Measurements from ENCODE around the gene HOXA7. TPM values are rescaled to one million over a fixed set of nuclear protein-coding genes. Genes with fewer than 3 reads are reported as not detected.

The HOXA7 gene
- total RNA-seq, 1 experiment from 2014 or later, result 2.0 TPM

- no peak for DNase-seq (ENCODE audit: low spot score)
Observed at GRCh38 chr7:27119412-27119911, 37.0 kb downstream of the HOXA7 start.

DNA sequence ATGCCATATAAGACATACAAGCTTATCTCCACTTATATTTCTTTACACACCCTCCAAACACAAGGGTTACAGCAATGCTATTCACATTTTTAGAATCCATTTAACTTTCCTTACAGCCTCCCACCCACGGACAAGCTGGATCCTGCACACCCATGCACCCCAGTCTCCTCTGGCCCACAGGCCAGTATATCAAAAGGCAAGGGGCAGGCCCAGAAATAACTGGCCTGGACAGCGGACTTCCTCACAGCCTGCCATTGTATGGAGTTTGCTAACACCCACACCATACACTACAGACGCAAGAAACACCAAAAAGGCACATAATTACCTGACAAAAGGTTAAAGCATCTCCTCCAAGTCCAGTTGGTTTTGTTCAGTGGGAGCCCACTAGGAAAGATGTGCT lies 37.9 kb downstream of the HOXA7 start:
- no peak for DNase-seq (ENCODE audit: low spot score)

DNA sequence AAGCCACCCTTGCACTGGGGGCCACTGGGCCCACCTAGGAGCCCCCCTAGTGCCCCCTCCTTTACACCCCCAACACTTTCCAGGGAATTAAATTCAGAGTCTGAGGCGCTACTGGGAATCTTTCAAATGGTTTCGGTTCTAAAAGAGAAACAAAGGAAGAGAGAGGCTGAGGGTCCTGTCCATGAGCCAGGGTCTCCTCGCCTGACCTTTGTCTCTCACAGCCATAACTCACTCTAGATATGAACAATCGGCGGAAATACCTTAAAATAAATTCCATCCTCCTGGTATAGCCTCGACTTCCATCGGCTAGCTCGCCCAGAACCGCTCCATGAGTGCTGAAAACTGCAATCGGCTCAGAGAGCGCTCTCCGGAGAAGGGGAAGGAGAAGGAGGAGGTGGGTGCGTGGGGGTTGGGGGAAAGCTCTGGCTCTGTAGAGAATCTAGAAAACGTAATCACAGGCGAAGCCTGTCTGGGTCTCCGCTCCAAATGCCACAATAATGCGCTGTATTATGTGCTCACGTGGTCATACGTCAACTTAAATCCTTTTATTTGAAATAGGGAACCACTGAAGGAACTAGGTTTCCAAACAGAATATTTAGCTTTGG lies 38.5 kb downstream of the HOXA7 start:
- DNase-seq (ENCODE audit: low spot score), result no peak

DNA sequence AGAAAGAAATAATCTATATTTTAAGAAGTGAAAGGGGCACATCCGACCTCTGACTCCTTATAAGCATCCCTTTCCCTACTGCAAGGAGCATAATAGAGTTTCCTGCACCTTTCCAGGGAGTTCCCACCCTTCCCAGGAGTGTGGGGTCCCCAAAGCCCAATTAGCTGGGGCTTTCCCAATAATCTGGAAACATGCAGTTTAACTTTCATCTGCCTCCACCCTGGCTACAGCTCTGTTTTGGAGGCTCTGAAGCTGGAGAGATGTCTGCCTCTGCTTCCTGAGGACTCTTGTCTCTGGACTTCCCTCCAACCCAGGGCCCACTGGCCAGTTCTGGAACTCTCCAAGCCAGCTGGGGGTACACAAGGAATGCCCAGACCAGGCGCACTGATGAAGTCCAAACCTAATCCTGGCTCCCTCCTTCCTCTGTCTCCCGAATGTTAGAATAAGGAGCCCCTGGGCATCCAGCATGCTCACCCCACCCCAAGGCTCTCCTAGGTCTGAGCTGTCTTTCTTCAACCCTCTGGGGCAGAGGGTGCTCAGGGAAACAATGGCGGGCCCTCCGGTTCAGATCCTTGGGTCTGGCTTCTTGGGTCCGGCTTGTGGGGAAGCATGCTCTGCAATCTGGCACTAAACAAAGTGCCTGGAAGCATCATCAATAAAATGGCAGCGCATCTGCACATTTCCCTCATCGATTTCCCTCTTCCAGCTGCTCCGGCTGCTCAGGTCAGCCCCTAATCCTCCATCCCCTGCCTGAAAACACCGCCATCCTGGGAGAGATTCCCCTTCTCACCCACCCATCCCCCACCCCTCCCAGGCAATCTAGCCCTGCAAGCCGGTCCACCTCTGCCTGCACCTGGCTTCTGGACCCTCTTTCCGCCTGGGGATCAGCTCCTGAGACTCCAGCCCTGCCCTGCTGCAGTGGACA lies 39.3 kb downstream of the HOXA7 start:
- no peak for DNase-seq (ENCODE audit: low spot score)

GRCh38 chr7:27116031-27116961 lies 40.2 kb downstream of the HOXA7 start:
- DNase-seq (ENCODE audit: low spot score), result no peak

DNA sequence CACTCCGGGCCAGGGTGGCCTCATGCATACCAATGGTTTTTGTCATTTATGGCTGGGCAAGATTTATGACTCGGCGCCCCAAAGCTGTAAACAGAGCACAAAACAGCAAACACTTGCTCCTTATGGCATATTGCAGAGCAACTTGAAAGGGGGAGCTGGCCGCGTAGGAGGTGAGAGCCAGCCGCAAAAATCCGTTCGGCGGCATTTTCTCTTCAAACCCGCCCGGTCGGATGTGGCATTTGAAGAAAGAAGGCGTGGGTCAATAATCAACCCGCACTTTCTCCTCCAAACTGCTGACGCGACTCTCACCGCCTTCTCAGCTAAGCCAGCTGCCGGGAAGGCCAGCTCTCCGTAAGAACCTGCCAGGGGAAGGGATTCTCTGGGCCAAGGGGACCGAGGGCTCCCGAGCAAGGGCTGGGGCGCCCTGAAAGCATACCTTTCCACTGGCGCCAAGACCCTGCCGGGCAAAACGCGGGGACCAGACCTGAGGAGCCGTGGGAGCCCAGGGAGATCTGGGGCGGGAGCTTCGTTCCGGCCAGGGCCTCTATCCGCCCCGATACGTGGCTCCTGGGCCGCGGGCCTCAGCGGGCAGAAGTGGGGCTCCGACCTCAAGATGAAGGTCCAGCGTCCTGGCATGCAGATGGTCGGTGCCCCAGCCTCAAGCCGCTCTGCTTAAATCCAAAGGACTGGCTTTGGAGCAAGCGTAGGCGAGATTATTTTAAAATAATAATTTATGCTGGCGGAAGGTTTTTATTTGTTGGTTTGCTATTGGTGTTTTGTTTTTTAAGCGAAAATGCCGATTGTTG lies 41.1 kb downstream of the HOXA7 start:
- peak; percentile 97 for DNase-seq (ENCODE audit: low spot score)

DNA sequence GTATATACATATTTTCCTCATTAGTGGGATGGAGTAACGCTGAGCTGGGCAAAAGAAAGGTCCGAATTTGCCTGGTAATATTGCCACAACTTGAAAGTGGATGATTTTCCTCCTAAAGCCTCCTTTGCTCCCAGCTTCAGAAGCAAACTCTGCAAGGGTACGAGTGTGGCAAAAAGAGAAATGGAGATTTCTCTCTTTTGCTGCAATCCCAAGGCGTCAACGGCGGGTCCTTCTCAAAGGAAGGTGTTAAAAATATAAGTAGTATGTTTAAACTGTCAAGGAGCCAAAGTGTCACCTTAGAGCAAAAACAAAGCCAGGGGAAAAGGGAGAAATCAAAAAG lies 41.6 kb downstream of the HOXA7 start:
- no peak for DNase-seq (ENCODE audit: low spot score)

GRCh38 chr7:27113991-27114769 lies 42.3 kb downstream of the HOXA7 start:
- DNase-seq (ENCODE audit: low spot score), result peak; percentile 81

GRCh38 chr7:27112955-27113949 lies 43.2 kb downstream of the HOXA7 start:
- peak; percentile 94 for DNase-seq (ENCODE audit: low spot score)

DNA sequence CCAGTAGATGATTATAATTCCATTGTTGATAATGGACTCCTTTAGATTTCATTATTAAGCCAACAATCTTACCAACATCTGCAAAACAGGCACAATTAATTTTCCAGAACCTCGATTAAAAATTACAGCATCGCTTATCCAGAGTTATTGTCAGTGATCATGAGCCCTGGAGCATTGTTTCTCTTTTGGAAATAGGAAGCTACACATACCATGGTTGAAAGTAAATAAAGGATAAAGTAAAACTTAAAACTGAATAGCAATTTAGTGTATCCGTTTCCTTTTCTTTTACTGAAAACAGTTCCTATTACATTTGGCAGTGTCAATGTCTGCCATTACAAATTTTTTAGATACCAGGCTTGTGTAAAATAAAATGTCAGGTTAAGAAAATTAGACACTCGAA lies 44.1 kb downstream of the HOXA7 start:
- DNase-seq (ENCODE audit: low spot score), result no peak

DNA sequence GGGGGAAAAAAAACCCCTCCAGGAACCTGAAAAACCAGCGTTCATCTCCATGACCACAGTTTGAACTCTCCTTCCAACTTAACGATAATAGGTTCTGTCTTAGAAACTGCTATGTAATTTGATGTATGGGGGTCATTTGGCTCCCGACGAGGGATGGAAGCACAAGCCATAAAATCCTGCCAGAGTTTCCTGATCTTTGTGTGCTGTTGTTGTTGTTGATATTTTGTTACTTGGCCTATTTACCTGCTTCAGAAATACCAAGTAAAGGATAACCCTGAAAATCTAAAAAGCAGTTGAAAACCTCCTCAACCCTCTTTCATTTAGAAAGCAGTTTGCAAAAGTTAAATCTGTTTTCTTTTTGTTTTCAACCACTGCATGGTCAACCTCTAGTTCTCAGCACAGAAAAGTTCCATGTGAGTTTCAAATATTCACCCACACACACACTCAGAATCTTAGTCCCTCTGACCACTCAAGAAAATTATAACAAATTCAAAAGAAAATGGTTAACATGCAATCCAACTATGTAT lies 44.7 kb downstream of the HOXA7 start:
- DNase-seq (ENCODE audit: low spot score), result no peak

- peak; percentile 96 for DNase-seq (ENCODE audit: low spot score)
Observed at GRCh38 chr7:27111042-27111750, 45.3 kb downstream of the HOXA7 start.

GRCh38 chr7:27110186-27111031 lies 46.1 kb downstream of the HOXA7 start:
- peak; percentile 96 for DNase-seq (ENCODE audit: low spot score)

DNA sequence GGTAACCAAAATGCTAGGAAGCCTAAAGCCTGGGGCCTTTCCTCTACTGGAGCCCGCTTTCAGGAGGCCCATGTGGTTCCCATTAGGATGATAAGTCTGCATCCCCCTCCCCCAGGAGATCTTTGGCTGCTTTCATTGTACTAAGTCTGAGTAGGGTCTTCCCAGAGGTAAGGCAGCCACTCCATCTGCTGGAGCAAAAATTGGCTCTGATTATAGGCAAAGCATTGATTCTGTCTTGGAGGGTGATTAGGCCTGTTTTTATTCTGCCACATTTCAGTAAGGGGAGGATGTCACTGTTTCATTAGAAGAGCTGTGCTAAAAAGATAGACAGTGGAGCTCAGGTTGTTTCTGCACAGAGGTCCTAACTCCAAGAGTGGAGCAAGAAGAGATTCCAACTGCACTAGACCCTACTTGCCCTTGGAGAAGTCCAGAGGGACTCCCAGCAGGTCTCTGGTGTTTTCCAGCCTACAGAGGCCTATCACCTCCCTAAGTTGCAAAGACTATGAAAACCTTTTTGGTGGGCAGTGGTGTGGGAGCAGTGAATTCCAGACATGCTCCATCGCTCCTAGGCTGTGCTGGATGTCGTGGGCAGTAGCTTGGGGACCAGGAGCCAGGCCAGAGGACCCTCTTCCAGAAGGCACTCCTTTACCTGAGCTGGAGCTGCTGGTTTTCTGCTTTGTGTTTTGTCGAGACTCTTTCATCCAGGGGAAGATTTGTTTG lies 46.8 kb downstream of the HOXA7 start:
- no peak for DNase-seq (ENCODE audit: low spot score)

- no peak for DNase-seq (ENCODE audit: low spot score)
Observed at GRCh38 chr7:27108390-27109127, 47.9 kb downstream of the HOXA7 start.
